NT2/D1 (cell line): ENCODE measurements around the gene PTPN22.

Source experiments
- SUZ12 ChIP-seq: IDR thresholded peaks from 2 replicates; pipeline ENCODE4 v1.6.1; 2011; ENCODE audit not compliant: insufficient read length, insufficient read depth; ENCODE audit errors: extremely low read depth
- ZNF274 ChIP-seq: IDR thresholded peaks from 2 replicates; pipeline ENCODE4 v1.6.1; 2011; ENCODE audit warnings: mild to moderate bottlenecking, low read depth, low read length

GRCh38 chr1:113783254-113784103 is 88.0 kb downstream of the PTPN22 start:
- TF ChIP-seq SUZ12 (no peak), ZNF274 (no peak)
